CD4-positive, alpha-beta T cell treated with Interleukin-15 for 1 hour (primary cell): ENCODE measurements around the gene ANTXR1.

Experiments
- DNase-seq: peaks from one replicate; pipeline ENCODE4 v3.0.0-alpha.2; 2020

The ANTXR1 gene

GRCh38 chr2:69007603-69008002 lies 5.4 kb upstream of the ANTXR1 start:
- no peak for DNase-seq

- no peak for DNase-seq
These were observed 2.4 kb upstream of the ANTXR1 start for GRCh38 chr2:69010437-69011194.

GRCh38 chr2:69011611-69012157 lies 1.3 kb upstream of the ANTXR1 start:
- DNase-seq, result no peak

GRCh38 chr2:69012310-69013141 lies 453 bp upstream of the ANTXR1 start:
- peak; percentile 36 for DNase-seq

GRCh38 chr2:69013840-69014821 lies 1.2 kb downstream of the ANTXR1 start:
- DNase-seq, result no peak

GRCh38 chr2:69017080-69017479 lies 4.1 kb downstream of the ANTXR1 start:
- DNase-seq, result no peak

- no peak for DNase-seq
These were observed 4.9 kb downstream of the ANTXR1 start for GRCh38 chr2:69017835-69018234.

GRCh38 chr2:69018678-69019095 lies 5.7 kb downstream of the ANTXR1 start:
- no peak for DNase-seq

GRCh38 chr2:69020496-69021426 lies 7.8 kb downstream of the ANTXR1 start:
- DNase-seq, result no peak

GRCh38 chr2:69021727-69022126 lies 8.7 kb downstream of the ANTXR1 start:
- no peak for DNase-seq

GRCh38 chr2:69022548-69022947 lies 9.6 kb downstream of the ANTXR1 start:
- no peak for DNase-seq

GRCh38 chr2:69023236-69023635 lies 10.3 kb downstream of the ANTXR1 start:
- DNase-seq, result no peak

- peak; percentile 32 for DNase-seq
These were observed 13.0 kb downstream of the ANTXR1 start for GRCh38 chr2:69026026-69026425.

GRCh38 chr2:69026691-69027459 lies 13.9 kb downstream of the ANTXR1 start:
- DNase-seq, result no peak

- DNase-seq, result no peak
These were observed 17.9 kb downstream of the ANTXR1 start for GRCh38 chr2:69030800-69031428.

GRCh38 chr2:69031466-69031865 lies 18.5 kb downstream of the ANTXR1 start:
- no peak for DNase-seq

- DNase-seq, result no peak
These were observed 19.4 kb downstream of the ANTXR1 start for GRCh38 chr2:69032336-69032735.

GRCh38 chr2:69033461-69034095 lies 20.6 kb downstream of the ANTXR1 start:
- DNase-seq, result no peak

GRCh38 chr2:69034122-69034521 lies 21.1 kb downstream of the ANTXR1 start:
- no peak for DNase-seq

GRCh38 chr2:69034845-69035244 lies 21.9 kb downstream of the ANTXR1 start:
- no peak for DNase-seq
